GM23338 (cell line): ENCODE measurements around the gene PLA2G4B. TPM values are rescaled to one million over a fixed set of nuclear protein-coding genes. Genes with fewer than 3 reads are reported as not detected.

ENCODE experiments used
- ATAC-seq: fragments of 200-7000 bp; cut with Tn5 transposase; 3 replicates; pipeline ENCODE4 v1.9.1; 2020
- DNase-seq: peaks from one replicate; pipeline ENCODE4 v3.0.0-alpha.2; 2015; ENCODE audit warnings: low spot score
- H2AFZ ChIP-seq: fragments of 200-600 bp; sonication (generic); 2 replicates; pipeline ENCODE4 v1.8.0; 2016; ENCODE audit warnings: antibody characterized with exemption, mild to moderate bottlenecking, moderate library complexity
- H3F3A ChIP-seq: fragments of 200-600 bp; sonication (generic); replicated peaks from 2 replicates; pipeline ENCODE4 v1.8.0; 2017; ENCODE audit warnings: antibody characterized with exemption, mixed run types, low read depth
- H3K27ac ChIP-seq: fragments of 200-600 bp; sonication (generic); 2 replicates; pipeline ENCODE4 v1.6.1; 2016; ENCODE audit warnings: low read depth
- H3K27me3 ChIP-seq: fragments of 200-600 bp; sonication (generic); 2 replicates; pipeline ENCODE4 v1.8.0; 2016; ENCODE audit warnings: mild to moderate bottlenecking, mixed run types, moderate library complexity; ENCODE audit not compliant: insufficient read depth
- H3K36me3 ChIP-seq: fragments of 200-600 bp; sonication (generic); 2 replicates; pipeline ENCODE4 v1.8.0; 2016; ENCODE audit warnings: mild to moderate bottlenecking; ENCODE audit not compliant: insufficient read depth
- H3K4me1 ChIP-seq: fragments of 200-600 bp; sonication (generic); 2 replicates; pipeline ENCODE4 v1.8.0; 2016; ENCODE audit warnings: mild to moderate bottlenecking, moderate library complexity; ENCODE audit not compliant: insufficient read depth
- H3K4me2 ChIP-seq: fragments of 200-600 bp; sonication (generic); 2 replicates; pipeline ENCODE4 v1.7.1; 2017; ENCODE audit warnings: mixed run types
- H3K4me3 ChIP-seq: fragments of 200-600 bp; sonication (generic); 2 replicates; pipeline ENCODE4 v1.6.1; 2016; ENCODE audit warnings: mixed run types
- H3K79me2 ChIP-seq: fragments of 200-600 bp; sonication (generic); replicated peaks from 2 replicates; pipeline ENCODE4 v1.8.0; 2017; ENCODE audit warnings: mild to moderate bottlenecking; ENCODE audit not compliant: insufficient read depth
- H3K9me2 ChIP-seq: fragments of 200-600 bp; sonication (generic); 2 replicates; pipeline ENCODE4 v1.8.0; 2017; ENCODE audit not compliant: insufficient read depth
- H4K20me1 ChIP-seq: fragments of 200-600 bp; sonication (generic); replicated peaks from 2 replicates; pipeline ENCODE4 v1.8.0; 2017; ENCODE audit warnings: mild to moderate bottlenecking; ENCODE audit not compliant: insufficient read depth
- H3K27ac Mint-ChIP-seq: 2 replicates; pipeline ENCODE4 v1.8.0; 2020; ENCODE audit warnings: inconsistent platforms, mild to moderate bottlenecking, moderate library complexity, mixed read lengths
- H3K27me3 Mint-ChIP-seq: 3 replicates; pipeline ENCODE4 v1.8.0; 2022; ENCODE audit warnings: low read depth, mild to moderate bottlenecking, moderate library complexity, mixed read lengths, inconsistent platforms; ENCODE audit not compliant: insufficient read depth, poor library complexity
- H3K36me3 Mint-ChIP-seq: 3 replicates; pipeline ENCODE4 v1.8.0; 2021; ENCODE audit warnings: low read depth, mild to moderate bottlenecking, inconsistent platforms, moderate library complexity, mixed read lengths
- H3K4me1 Mint-ChIP-seq: 3 replicates; pipeline ENCODE4 v1.8.0; 2020; ENCODE audit warnings: mild to moderate bottlenecking, inconsistent platforms, mixed read lengths
- H3K4me3 Mint-ChIP-seq: 3 replicates; pipeline ENCODE4 v1.8.0; 2021; ENCODE audit warnings: moderate library complexity, mild to moderate bottlenecking, inconsistent platforms, mixed read lengths
- H3K9me3 Mint-ChIP-seq: 3 replicates; pipeline ENCODE4 v1.8.0; 2020; ENCODE audit warnings: moderate library complexity, mild to moderate bottlenecking, inconsistent platforms, mixed read lengths
- CREB1 ChIP-seq: fragments of 250-450 bp; sonication (Bioruptor Pico); IDR thresholded peaks from 2 replicates; pipeline ENCODE4 v1.5.0; 2020; ENCODE audit warnings: low read depth, mild to moderate bottlenecking, moderate library complexity
- CTCF ChIP-seq, 2 experiments: fragments of 200-600 bp in 1 of 2; sonication (generic) in 1 of 2; conservative IDR thresholded peaks; 2 replicates each; pipeline versions ENCODE4 v1.5.1 to v1.6.1; 2016 to 2017; ENCODE audit warnings: antibody characterized with exemption in 2 of 2, low read depth in 2 of 2, mild to moderate bottlenecking in 2 of 2, moderate library complexity in 1 of 2
- ETS1 ChIP-seq: IDR thresholded peaks from 2 replicates; pipeline ENCODE4 v1.6.1; 2016; ENCODE audit warnings: antibody characterized with exemption
- EZH2phosphoT487 ChIP-seq: fragments of 200-600 bp; sonication (generic); IDR thresholded peaks from one replicate; pipeline ENCODE4 v1.8.1; 2018; ENCODE audit warnings: antibody characterized with exemption; ENCODE audit not compliant: unreplicated experiment
- JUNB ChIP-seq: IDR thresholded peaks from one replicate; pipeline ENCODE4 v1.6.1; 2016; ENCODE audit warnings: antibody characterized with exemption; ENCODE audit not compliant: unreplicated experiment
- NANOG ChIP-seq: IDR thresholded peaks from 2 replicates; pipeline ENCODE4 v1.6.1; 2016; ENCODE audit warnings: antibody characterized with exemption, borderline replicate concordance
- ZNF114 ChIP-seq: fragments of 250-450 bp; sonication (Bioruptor Pico); IDR thresholded peaks from 2 replicates; pipeline ENCODE4 v1.5.0; 2020; ENCODE audit warnings: mild to moderate bottlenecking, moderate library complexity
- ZNF331 ChIP-seq: fragments of 250-450 bp; sonication (Bioruptor Pico); IDR thresholded peaks from 2 replicates; pipeline ENCODE4 v1.5.0; 2020; ENCODE audit warnings: low read depth, mild to moderate bottlenecking, moderate library complexity
- polyA plus RNA-seq: library from polyadenylated mRNA; unstranded; fragments of >200 nt; fragmentation: Nextera tagmentation; extraction: Ambion mirVana; gene quantifications from 2 replicates; pipeline ENCODE4 v1.2.1, GENCODE V29; 2016
- total RNA-seq: library from RNA; depleted of rRNA; stranded (reverse); fragments of >200 nt; shearing (Covaris generic); gene quantifications from 2 replicates; pipeline ENCODE4 v1.2.3, GENCODE V29; 2014
- TF ChIP-seq, protein P1 (sequence below): fragments of 250-450 bp; sonication (Bioruptor Pico); IDR thresholded peaks from 2 replicates; pipeline ENCODE4 v1.5.0; 2020; ENCODE audit warnings: mild to moderate bottlenecking, moderate library complexity

PLA2G4B gene
- total and polyA plus RNA-seq, 2 experiments from 2014 or later = 4.4 to 9.6 TPM

DNA sequence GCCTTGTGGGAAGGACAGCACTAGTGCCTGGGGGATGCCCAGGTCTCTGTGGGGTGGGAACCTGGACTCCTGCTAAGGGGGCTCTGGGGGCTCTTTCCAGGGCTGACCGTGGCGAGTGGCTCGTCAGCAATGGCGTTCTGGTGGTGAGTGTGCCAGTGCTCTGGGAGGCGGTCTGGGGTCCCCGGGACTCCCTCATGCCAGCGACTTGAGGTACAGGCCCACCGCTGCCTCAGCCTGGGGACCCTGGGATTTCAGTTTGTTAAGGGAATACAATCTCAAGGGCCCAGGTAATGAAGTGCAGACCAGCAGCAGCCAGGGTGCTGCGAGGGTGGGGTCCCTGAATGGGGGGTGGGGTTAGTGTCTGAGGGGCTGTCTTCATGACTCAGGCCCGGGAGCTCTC, 2.5 kb downstream of the PLA2G4B start:
- no peak overlapping the region for H3K27ac Mint-ChIP-seq
- no peak overlapping the region for H3K4me2 ChIP-seq
- H3K27ac ChIP-seq = no peak overlapping the region
- H3K4me1 Mint-ChIP-seq = no peaks in the 10 kb centered on the region
- TF ChIP-seq ETS1 = no peak
- TF ChIP-seq CREB1 (CRISPR knock-in tag) = no peak
- no peak for TF ChIP-seq CTCF (conservative IDR thresholded peaks at IDR 0.05; ENCODE audit: low read depth in 2 of 2)
- TF ChIP-seq, protein P1, sequence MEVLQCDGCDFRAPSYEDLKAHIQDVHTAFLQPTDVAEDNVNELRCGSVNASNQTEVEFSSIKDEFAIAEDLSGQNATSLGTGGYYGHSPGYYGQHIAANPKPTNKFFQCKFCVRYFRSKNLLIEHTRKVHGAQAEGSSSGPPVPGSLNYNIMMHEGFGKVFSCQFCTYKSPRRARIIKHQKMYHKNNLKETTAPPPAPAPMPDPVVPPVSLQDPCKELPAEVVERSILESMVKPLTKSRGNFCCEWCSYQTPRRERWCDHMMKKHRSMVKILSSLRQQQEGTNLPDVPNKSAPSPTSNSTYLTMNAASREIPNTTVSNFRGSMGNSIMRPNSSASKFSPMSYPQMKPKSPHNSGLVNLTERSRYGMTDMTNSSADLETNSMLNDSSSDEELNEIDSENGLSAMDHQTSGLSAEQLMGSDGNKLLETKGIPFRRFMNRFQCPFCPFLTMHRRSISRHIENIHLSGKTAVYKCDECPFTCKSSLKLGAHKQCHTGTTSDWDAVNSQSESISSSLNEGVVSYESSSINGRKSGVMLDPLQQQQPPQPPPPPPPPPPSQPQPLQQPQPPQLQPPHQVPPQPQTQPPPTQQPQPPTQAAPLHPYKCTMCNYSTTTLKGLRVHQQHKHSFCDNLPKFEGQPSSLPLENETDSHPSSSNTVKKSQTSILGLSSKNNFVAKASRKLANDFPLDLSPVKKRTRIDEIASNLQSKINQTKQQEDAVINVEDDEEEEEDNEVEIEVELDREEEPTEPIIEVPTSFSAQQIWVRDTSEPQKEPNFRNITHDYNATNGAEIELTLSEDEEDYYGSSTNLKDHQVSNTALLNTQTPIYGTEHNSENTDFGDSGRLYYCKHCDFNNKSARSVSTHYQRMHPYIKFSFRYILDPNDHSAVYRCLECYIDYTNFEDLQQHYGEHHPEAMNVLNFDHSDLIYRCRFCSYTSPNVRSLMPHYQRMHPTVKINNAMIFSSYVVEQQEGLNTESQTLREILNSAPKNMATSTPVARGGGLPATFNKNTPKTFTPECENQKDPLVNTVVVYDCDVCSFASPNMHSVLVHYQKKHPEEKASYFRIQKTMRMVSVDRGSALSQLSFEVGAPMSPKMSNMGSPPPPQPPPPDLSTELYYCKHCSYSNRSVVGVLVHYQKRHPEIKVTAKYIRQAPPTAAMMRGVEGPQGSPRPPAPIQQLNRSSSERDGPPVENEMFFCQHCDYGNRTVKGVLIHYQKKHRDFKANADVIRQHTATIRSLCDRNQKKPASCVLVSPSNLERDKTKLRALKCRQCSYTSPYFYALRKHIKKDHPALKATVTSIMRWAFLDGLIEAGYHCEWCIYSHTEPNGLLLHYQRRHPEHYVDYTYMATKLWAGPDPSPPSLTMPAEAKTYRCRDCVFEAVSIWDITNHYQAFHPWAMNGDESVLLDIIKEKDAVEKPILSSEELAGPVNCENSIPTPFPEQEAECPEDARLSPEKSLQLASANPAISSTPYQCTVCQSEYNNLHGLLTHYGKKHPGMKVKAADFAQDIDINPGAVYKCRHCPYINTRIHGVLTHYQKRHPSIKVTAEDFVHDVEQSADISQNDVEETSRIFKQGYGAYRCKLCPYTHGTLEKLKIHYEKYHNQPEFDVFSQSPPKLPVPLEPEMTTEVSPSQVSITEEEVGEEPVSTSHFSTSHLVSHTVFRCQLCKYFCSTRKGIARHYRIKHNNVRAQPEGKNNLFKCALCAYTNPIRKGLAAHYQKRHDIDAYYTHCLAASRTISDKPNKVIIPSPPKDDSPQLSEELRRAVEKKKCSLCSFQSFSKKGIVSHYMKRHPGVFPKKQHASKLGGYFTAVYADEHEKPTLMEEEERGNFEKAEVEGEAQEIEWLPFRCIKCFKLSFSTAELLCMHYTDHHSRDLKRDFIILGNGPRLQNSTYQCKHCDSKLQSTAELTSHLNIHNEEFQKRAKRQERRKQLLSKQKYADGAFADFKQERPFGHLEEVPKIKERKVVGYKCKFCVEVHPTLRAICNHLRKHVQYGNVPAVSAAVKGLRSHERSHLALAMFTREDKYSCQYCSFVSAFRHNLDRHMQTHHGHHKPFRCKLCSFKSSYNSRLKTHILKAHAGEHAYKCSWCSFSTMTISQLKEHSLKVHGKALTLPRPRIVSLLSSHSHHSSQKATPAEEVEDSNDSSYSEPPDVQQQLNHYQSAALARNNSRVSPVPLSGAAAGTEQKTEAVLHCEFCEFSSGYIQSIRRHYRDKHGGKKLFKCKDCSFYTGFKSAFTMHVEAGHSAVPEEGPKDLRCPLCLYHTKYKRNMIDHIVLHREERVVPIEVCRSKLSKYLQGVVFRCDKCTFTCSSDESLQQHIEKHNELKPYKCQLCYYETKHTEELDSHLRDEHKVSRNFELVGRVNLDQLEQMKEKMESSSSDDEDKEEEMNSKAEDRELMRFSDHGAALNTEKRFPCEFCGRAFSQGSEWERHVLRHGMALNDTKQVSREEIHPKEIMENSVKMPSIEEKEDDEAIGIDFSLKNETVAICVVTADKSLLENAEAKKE (CRISPR knock-in tag) = no peak
- TF ChIP-seq NANOG = no peak
- TF ChIP-seq JUNB = no peak
- no peak for TF ChIP-seq EZH2phosphoT487
- TF ChIP-seq ZNF331 (CRISPR knock-in tag) = no peak
- no peak for TF ChIP-seq ZNF114 (CRISPR knock-in tag)
- no peaks in the 10 kb centered on the region for H3K27me3 ChIP-seq
- no peak overlapping the region for H2AFZ ChIP-seq
- H3F3A ChIP-seq = no peaks in the 10 kb centered on the region
- H3K27me3 Mint-ChIP-seq = peaks cover 2% of the 10 kb centered on the region
- no peaks in the 10 kb centered on the region for H4K20me1 ChIP-seq
- H3K9me2 ChIP-seq = no peaks in the 10 kb centered on the region
- no peaks in the 10 kb centered on the region for H3K9me3 Mint-ChIP-seq
- no peaks in the 10 kb centered on the region for H3K79me2 ChIP-seq
- peaks cover 8% of the 10 kb centered on the region; the same call in 1 of the 3 replicates for H3K36me3 Mint-ChIP-seq
- H3K4me1 ChIP-seq = no peaks in the 10 kb centered on the region
- no peak for ATAC-seq
- H3K4me3 ChIP-seq = no peak overlapping the region
- H3K36me3 ChIP-seq = no peaks in the 10 kb centered on the region
- DNase-seq = no peak
- H3K4me3 Mint-ChIP-seq = no peak overlapping the region
